GM23338 (cell line): ENCODE data around the gene PPIF. TPM values are rescaled to one million over a fixed set of nuclear protein-coding genes. Genes with fewer than 3 reads are reported as not detected.

ENCODE experiments used
- CREB1 ChIP-seq: fragments of 250-450 bp; sonication (Bioruptor Pico); IDR thresholded peaks from 2 replicates; pipeline ENCODE4 v1.5.0; 2020; ENCODE audit warnings: low read depth, mild to moderate bottlenecking, moderate library complexity
- CTCF ChIP-seq, 2 experiments: fragments of 200-600 bp in 1 of 2; sonication (generic) in 1 of 2; conservative IDR thresholded peaks; 2 replicates each; pipeline versions ENCODE4 v1.5.1 to v1.6.1; 2016 to 2017; ENCODE audit warnings: antibody characterized with exemption in 2 of 2, low read depth in 2 of 2, mild to moderate bottlenecking in 2 of 2, moderate library complexity in 1 of 2
- ETS1 ChIP-seq: IDR thresholded peaks from 2 replicates; pipeline ENCODE4 v1.6.1; 2016; ENCODE audit warnings: antibody characterized with exemption
- EZH2 ChIP-seq: fragments of 200-600 bp; sonication (generic); IDR thresholded peaks from one replicate; pipeline ENCODE4 v1.8.0; 2017; ENCODE audit warnings: antibody characterized with exemption, mild to moderate bottlenecking, low read depth; ENCODE audit not compliant: unreplicated experiment
- EZH2phosphoT487 ChIP-seq: fragments of 200-600 bp; sonication (generic); IDR thresholded peaks from one replicate; pipeline ENCODE4 v1.8.1; 2018; ENCODE audit warnings: antibody characterized with exemption; ENCODE audit not compliant: unreplicated experiment
- JUNB ChIP-seq: IDR thresholded peaks from one replicate; pipeline ENCODE4 v1.6.1; 2016; ENCODE audit warnings: antibody characterized with exemption; ENCODE audit not compliant: unreplicated experiment
- POLR2AphosphoS5 ChIP-seq: IDR thresholded peaks from 2 replicates; pipeline ENCODE4 v1.6.1; 2016; ENCODE audit warnings: antibody characterized with exemption, low read depth
- STAT1 ChIP-seq: IDR thresholded peaks from one replicate; pipeline ENCODE4 v1.6.1; 2016; ENCODE audit warnings: antibody characterized with exemption; ENCODE audit not compliant: unreplicated experiment
- ZNF331 ChIP-seq: fragments of 250-450 bp; sonication (Bioruptor Pico); IDR thresholded peaks from 2 replicates; pipeline ENCODE4 v1.5.0; 2020; ENCODE audit warnings: low read depth, mild to moderate bottlenecking, moderate library complexity
- ZNF462 ChIP-seq: fragments of 250-450 bp; sonication (Bioruptor Pico); IDR thresholded peaks from 2 replicates; pipeline ENCODE4 v1.5.0; 2020; ENCODE audit warnings: mild to moderate bottlenecking, moderate library complexity
- polyA plus RNA-seq: library from polyadenylated mRNA; unstranded; fragments of >200 nt; fragmentation: Nextera tagmentation; extraction: Ambion mirVana; gene quantifications from 2 replicates; pipeline ENCODE4 v1.2.1, GENCODE V29; 2016
- total RNA-seq: library from RNA; depleted of rRNA; stranded (reverse); fragments of >200 nt; shearing (Covaris generic); gene quantifications from 2 replicates; pipeline ENCODE4 v1.2.3, GENCODE V29; 2014

Gene PPIF
- total and polyA plus RNA-seq, 2 experiments from 2014 or later: 32.1 to 43.6 TPM

GRCh38 chr10:79396520-79396919 lies 49.3 kb downstream of the PPIF start (continued):
- no peak for TF ChIP-seq ZNF462 (CRISPR knock-in tag)
- no peak for TF ChIP-seq ETS1
- TF ChIP-seq JUNB: no peak
- TF ChIP-seq CREB1 (CRISPR knock-in tag): no peak
- no peak for TF ChIP-seq ZNF331
- TF ChIP-seq CTCF (conservative IDR thresholded peaks at IDR 0.05; ENCODE audit: low read depth in 2 of 2): no peak
- TF ChIP-seq EZH2: no peak
- no peak for TF ChIP-seq STAT1
- TF ChIP-seq POLR2AphosphoS5: no peak
- no peak for TF ChIP-seq EZH2phosphoT487
